Measurements from ENCODE around the gene CRYZL1.

The CRYZL1 gene

DNA sequence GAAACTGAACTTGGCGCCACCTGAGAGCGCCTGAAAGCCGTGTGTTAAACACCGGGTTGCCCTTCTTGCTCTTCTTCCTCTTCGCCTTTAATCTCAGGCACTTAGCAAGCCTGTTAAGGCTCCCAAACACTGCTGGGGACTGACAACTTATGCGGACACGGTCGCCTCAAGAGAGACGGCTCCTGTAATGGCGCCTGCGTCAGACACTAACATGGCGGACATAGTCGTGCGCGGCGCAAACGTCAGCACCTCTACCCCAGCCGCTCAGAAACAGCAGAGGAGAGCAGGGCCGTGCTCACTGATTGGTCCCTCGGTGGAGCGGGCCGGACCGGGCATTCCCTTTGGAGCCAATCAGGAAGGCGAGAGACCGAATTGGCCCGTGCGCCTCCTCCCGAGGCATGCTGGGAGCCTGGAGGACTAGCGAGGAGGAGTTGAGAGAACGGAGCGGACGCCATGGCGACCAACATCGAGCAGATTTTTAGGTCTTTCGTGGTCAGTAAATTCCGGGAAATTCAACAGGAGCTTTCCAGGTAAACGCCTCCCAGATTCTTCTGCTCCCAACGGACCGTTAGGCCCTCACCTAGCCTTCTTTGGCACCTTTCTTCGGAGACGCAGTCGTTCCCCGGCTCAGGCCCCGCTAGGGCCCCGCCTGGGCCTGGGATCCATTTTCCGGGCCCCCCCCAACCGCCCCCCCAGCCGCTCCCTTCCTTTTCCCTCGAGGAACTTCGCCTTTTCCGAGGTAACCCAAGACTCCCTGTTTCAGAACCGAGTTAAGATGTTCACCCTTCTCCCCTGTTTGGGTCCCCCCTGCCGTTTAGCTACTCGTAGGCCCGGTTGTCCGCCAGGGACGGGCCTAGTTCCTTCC is 98.7 kb downstream of the CRYZL1 start, which contains the start of gene SON:
TSS of gene SON (plus strand) at position 399 of the 865 bp plus-strand sequence. CDS start at position 454, 55 bp downstream.
- DNase-seq (ENCODE audit: insufficient read length, low spot score), result peak; percentile 81
- FAIRE-seq, result peak; percentile 99

- peak; percentile 51 for DNase-seq (ENCODE audit: insufficient read length, low spot score)
- FAIRE-seq, result peak; percentile 82
Measured at GRCh38 chr21:33541756-33542639, 99.5 kb downstream of the CRYZL1 start, which contains the start of gene GART. Gene GART, minus strand, starts transcription at chr21:33542117. Its CDS starts 2,802 bp downstream, at chr21:33539315.

GRCh38 chr21:33541105-33541711 is 100.3 kb downstream of the CRYZL1 start:
- FAIRE-seq (peak; percentile 74), DNase-seq (ENCODE audit: insufficient read length, low spot score) (no peak)

DNA sequence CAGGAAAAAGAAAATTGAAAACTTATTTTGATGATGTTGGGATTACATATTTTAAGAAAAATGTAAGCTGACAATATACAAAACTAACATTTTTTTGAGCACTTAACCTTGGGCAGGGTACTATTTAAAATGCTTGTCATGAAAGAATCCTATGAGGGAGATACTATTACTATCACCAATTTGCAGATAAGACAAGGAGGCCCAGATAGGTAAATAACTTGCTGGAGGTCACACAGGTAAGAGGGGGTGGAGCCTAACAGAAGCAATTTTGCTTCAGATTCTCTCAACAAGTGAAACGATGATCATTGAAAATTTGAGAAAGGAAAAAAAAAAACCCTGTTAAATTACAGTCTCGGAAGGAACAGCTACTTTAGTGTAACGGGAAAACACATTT is 100.8 kb downstream of the CRYZL1 start:
- no peak for DNase-seq (ENCODE audit: insufficient read length, low spot score)
- no peak for FAIRE-seq

- DNase-seq (ENCODE audit: insufficient read length, low spot score) (no peak), FAIRE-seq (no peak)
Measured at GRCh38 chr21:33539616-33540015, 101.9 kb downstream of the CRYZL1 start.
